HCT116 (cell line): ENCODE results near the gene PDE7B. TPM values are rescaled to one million over a fixed set of nuclear protein-coding genes. Genes with fewer than 3 reads are reported as not detected.
A peak's percentile ranks its signal among the peaks of the same experiment; 100 is the strongest.

Experiments used
- ATAC-seq: fragments of 200-7000 bp; cut with Tn5 transposase; 2 replicates; pipeline ENCODE4 v1.9.1; 2020; ENCODE audit warnings: mild to moderate bottlenecking, moderate library complexity
- Bru-seq: library from RNA; stranded (reverse); fragments of 400-500 nt; gene quantifications from one replicate; lab custom pipeline; 2021; lab: Mats Ljungman, UMichigan
- BruChase-seq, 2 experiments: library from RNA; stranded (reverse); fragments of 400-500 nt; gene quantifications; one replicate each; lab custom pipeline; 2021; lab: Mats Ljungman, UMichigan
- BruUV-seq: library from RNA; stranded (reverse); fragments of 400-500 nt; replicated peaks from 2 replicates; lab custom pipeline; 2021; lab: Mats Ljungman, UMichigan
- CTCF ChIA-PET: fragments of 300-600 bp; sonication (Branson Sonifier 250); formaldehyde crosslinking; loops from one replicate; lab custom pipeline; 2021; ENCODE audit warnings: antibody characterized with exemption; lab: Charles Lee
- POLR2A ChIA-PET: fragments of 300-600, 350-600 bp; sonication (Branson Sonifier 250); formaldehyde crosslinking; loops from one replicate; lab custom pipeline; 2021; ENCODE audit warnings: antibody characterized with exemption; lab: Charles Lee
- RAD21 ChIA-PET, 2 experiments: fragments of 300-600 bp; sonication (Branson Sonifier 250); formaldehyde crosslinking; loops; one replicate each; lab custom pipeline; 2023; ENCODE audit warnings: low total read pairs in 2 of 2; ENCODE audit not compliant: uncharacterized antibody in 2 of 2, unreplicated experiment in 2 of 2, low non-redundant PET in 1 of 2; lab: Charles Lee
- DNase-seq: peaks from one replicate; pipeline ENCODE4 v3.0.0-alpha.2; 2010; ENCODE audit warnings: low read depth, low spot score
- H2AFZ ChIP-seq: fragments of 200-600 bp; shearing (Covaris generic), sonication (generic); 2 replicates; pipeline ENCODE4 v1.6.1; 2017; ENCODE audit warnings: low read depth, mixed run types, mixed read lengths, antibody characterized with exemption, low read length; ENCODE audit not compliant: poor library complexity, severe bottlenecking
- H3K27ac ChIP-seq: 2 replicates; pipeline ENCODE4 v1.5.1; 2012; ENCODE audit warnings: low read depth, low read length
- H3K27me3 ChIP-seq: fragments of 200-600 bp; sonication (generic); 2 replicates; pipeline ENCODE4 v1.6.1; 2016; ENCODE audit warnings: mixed run types, low read length, mixed read lengths; ENCODE audit not compliant: insufficient read depth
- H3K36me3 ChIP-seq, 2 experiments: fragments of 200-500 bp in 1 of 2; fragments of 200-600 bp in 1 of 2; sonication (Bioruptor generic) in 1 of 2; sonication (generic) in 1 of 2; 2 replicates each; pipeline versions ENCODE4 v1.5.1 to v1.6.1; 2014 to 2016; ENCODE audit warnings: low read length in 2 of 2, inconsistent platforms in 1 of 2, mixed read lengths in 1 of 2, mixed run types in 1 of 2; ENCODE audit not compliant: insufficient read depth in 2 of 2, control insufficient read depth in 1 of 2
- H3K4me1 ChIP-seq, 2 experiments: fragments of 200-600 bp in 1 of 2; sonication (generic) in 1 of 2; 2 replicates each; pipeline versions ENCODE4 v1.5.1 to v1.6.1; 2012 to 2017; ENCODE audit warnings: low read length in 2 of 2, inconsistent platforms in 1 of 2, mild to moderate bottlenecking in 1 of 2, mixed read lengths in 1 of 2, mixed run types in 1 of 2, moderate library complexity in 1 of 2; ENCODE audit not compliant: insufficient read depth in 2 of 2, control insufficient read depth in 1 of 2
- H3K4me2 ChIP-seq: fragments of 200-600 bp; sonication (generic); 2 replicates; pipeline ENCODE4 v1.6.1; 2017; ENCODE audit warnings: mixed run types, low read length, mixed read lengths
- H3K4me3 ChIP-seq, 2 experiments: fragments of 200-600 bp in 1 of 2; sonication (generic) in 1 of 2; replicated peaks in 1 of 2; 2 replicates each; pipeline ENCODE4 v1.5.1; 2011 to 2016; ENCODE audit warnings: low read length in 2 of 2, control low read depth in 1 of 2, low read depth in 1 of 2, mild to moderate bottlenecking in 1 of 2, mixed read lengths in 1 of 2, mixed run types in 1 of 2
- H3K79me2 ChIP-seq: fragments of 200-600 bp; sonication (generic); 2 replicates; pipeline ENCODE4 v1.6.1; 2017; ENCODE audit warnings: mild to moderate bottlenecking, mixed run types, low read length, moderate library complexity, mixed read lengths; ENCODE audit not compliant: insufficient read depth
- H3K9ac ChIP-seq: fragments of 200-600 bp; sonication (generic); 2 replicates; pipeline ENCODE4 v1.6.1; 2016; ENCODE audit warnings: low read length, mixed read lengths
- H3K9me2 ChIP-seq: fragments of 200-600 bp; sonication (generic), shearing (Covaris generic); 2 replicates; pipeline ENCODE4 v1.6.1; 2017; ENCODE audit warnings: mixed run types, mild to moderate bottlenecking, moderate library complexity; ENCODE audit not compliant: insufficient read depth
- H3K9me3 ChIP-seq, 2 experiments: fragments of 200-500 bp in 1 of 2; fragments of 200-600 bp in 1 of 2; sonication (Bioruptor generic) in 1 of 2; sonication (generic) in 1 of 2; 2 replicates each; pipeline ENCODE4 v1.6.1; 2014 to 2017; ENCODE audit warnings: low read length in 2 of 2, mixed read lengths in 2 of 2, inconsistent platforms in 1 of 2, low read depth in 1 of 2, mild to moderate bottlenecking in 1 of 2, mixed run types in 1 of 2, moderate library complexity in 1 of 2; ENCODE audit not compliant: control insufficient read depth in 1 of 2, insufficient read depth in 1 of 2
- H4K20me1 ChIP-seq: fragments of 200-600 bp; sonication (generic), shearing (Covaris generic); 2 replicates; pipeline ENCODE4 v1.6.1; 2017; ENCODE audit warnings: mixed run types, mild to moderate bottlenecking, moderate library complexity; ENCODE audit not compliant: insufficient read depth
- EGR1 ChIP-seq: IDR thresholded peaks from 2 replicates; pipeline ENCODE4 v1.6.1; 2012; ENCODE audit warnings: low read depth
- POLR2A ChIP-seq: IDR thresholded peaks from 2 replicates; pipeline ENCODE4 v1.7.0; 2011; ENCODE audit warnings: borderline replicate concordance; ENCODE audit not compliant: insufficient read depth, insufficient read length; ENCODE audit errors: extremely low read depth
- intact Hi-C: fragments of 100-400 bp; cut with micrococcal nuclease; formaldehyde crosslinking; loops from 2 replicates; pipeline ENCODE4 v1.10.0; 2022
- long read RNA-seq: library from polyadenylated mRNA; unstranded; transcript quantifications from one replicate; pipeline ENCODE4 v2.0.0, GENCODE V29; 2021; ENCODE audit not compliant: unreplicated experiment
- polyA plus RNA-seq: library from polyadenylated mRNA; unstranded; fragments of >200 nt; gene quantifications from 2 replicates; pipeline ENCODE4 v1.2.1, GENCODE V29; 2012; ENCODE audit warnings: missing spikeins
- total RNA-seq: library from RNA; stranded (reverse); gene quantifications from one replicate; pipeline ENCODE4 v1.2.1, GENCODE V29; 2021; ENCODE audit not compliant: unreplicated experiment
- TF ChIP-seq, protein P1 (sequence below): IDR thresholded peaks from 2 replicates; pipeline ENCODE4 v1.6.1; 2012
- TF ChIP-seq, protein P2 (sequence below): IDR thresholded peaks from 2 replicates; pipeline ENCODE4 v1.6.1; 2012; ENCODE audit warnings: low read depth

Gene PDE7B
- total RNA-seq (0.61 TPM), Bru-seq, nascent RNA (percentile 42 among the genes with signal in this experiment), BruChase-seq, experiment 1, labeled RNA remaining after a 6-hour chase (percentile 25 among the genes with signal in this experiment), BruChase-seq, experiment 2, labeled RNA remaining after a 2-hour chase (percentile 31 among the genes with signal in this experiment)
- polyA plus RNA-seq: 0.54 and 0.72 TPM in 2 replicates
- long read RNA-seq, partial matches to known transcripts: 0 of 2 reads
- long read RNA-seq, other reads (novel, unspliced or antisense): 2 of 2 reads

DNA sequence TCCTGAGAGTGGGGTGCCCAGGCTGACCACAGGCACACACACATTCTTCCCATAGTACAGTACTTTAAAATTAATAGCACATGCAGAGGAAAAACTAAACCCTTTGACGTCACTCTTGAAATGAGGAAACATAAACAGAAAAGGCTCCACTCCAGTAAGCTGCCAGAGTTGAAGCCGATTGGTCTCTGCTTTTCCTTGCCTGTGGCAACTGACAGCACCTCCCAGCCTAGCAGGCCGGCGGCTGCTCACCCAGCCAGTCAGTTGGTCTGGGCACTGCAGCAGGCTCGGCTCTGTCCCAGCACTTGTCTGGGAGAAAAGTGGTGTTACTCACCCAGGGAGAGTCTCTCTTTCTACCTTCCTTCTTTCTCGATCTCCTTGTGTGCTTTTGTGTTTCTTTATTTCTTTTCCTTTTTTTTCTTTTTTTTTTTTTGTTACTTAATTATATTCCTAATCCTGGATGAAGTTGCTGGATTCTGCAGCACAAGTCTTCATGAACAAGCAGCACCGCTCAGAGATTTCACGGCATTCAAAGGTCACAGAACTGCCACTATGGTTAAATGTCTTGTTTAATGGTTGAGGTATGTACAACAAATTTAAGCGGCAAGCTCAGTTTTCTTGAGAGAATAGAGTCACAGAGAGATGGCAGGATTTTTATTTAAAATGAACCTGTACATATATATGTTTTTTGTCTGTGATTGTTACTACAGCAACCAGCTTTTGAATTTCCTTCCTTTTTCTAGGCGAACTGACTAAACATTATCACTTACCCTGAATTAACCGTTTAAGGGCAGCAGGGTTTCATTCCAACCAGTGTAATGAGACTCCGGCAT, at the start of gene PDE7B:
TSS of gene PDE7B (plus strand) at position 260 of the 830 bp plus-strand sequence.
- BruUV-seq: no TSS peak
- ChIA-PET RAD21 (no interaction called here), CTCF (no interaction called here), POLR2A (no interaction called here)
- DNase-seq: no peak
- Histone ChIP-seq H3K9me3 (no peaks in the 10 kb centered on the region), H3K9me2 (no peaks in the 10 kb centered on the region), H3K36me3 (no peaks in the 10 kb centered on the region), H3K4me3 (no peak within 1 kb of the TSS), H4K20me1 (no peaks in the 10 kb centered on the region), H3K4me1 (no peaks in the 10 kb centered on the region), H3K4me2 (no peak within 1 kb of the TSS), H3K27ac (no peak within 1 kb of the TSS), H3K9ac (no peak within 1 kb of the TSS), H2AFZ (no peak within 1 kb of the TSS), H3K27me3 (no peaks in the 10 kb centered on the region), H3K79me2 (no peaks in the 10 kb centered on the region)
- TF ChIP-seq, protein P1, sequence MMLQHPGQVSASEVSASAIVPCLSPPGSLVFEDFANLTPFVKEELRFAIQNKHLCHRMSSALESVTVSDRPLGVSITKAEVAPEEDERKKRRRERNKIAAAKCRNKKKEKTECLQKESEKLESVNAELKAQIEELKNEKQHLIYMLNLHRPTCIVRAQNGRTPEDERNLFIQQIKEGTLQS: no peak
- TF ChIP-seq, protein P2, sequence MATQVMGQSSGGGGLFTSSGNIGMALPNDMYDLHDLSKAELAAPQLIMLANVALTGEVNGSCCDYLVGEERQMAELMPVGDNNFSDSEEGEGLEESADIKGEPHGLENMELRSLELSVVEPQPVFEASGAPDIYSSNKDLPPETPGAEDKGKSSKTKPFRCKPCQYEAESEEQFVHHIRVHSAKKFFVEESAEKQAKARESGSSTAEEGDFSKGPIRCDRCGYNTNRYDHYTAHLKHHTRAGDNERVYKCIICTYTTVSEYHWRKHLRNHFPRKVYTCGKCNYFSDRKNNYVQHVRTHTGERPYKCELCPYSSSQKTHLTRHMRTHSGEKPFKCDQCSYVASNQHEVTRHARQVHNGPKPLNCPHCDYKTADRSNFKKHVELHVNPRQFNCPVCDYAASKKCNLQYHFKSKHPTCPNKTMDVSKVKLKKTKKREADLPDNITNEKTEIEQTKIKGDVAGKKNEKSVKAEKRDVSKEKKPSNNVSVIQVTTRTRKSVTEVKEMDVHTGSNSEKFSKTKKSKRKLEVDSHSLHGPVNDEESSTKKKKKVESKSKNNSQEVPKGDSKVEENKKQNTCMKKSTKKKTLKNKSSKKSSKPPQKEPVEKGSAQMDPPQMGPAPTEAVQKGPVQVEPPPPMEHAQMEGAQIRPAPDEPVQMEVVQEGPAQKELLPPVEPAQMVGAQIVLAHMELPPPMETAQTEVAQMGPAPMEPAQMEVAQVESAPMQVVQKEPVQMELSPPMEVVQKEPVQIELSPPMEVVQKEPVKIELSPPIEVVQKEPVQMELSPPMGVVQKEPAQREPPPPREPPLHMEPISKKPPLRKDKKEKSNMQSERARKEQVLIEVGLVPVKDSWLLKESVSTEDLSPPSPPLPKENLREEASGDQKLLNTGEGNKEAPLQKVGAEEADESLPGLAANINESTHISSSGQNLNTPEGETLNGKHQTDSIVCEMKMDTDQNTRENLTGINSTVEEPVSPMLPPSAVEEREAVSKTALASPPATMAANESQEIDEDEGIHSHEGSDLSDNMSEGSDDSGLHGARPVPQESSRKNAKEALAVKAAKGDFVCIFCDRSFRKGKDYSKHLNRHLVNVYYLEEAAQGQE: no peak
- no peak for TF ChIP-seq EGR1
- no peak for TF ChIP-seq POLR2A
- no peak for ATAC-seq
- intact Hi-C loops: no loop called here
